T-cell (primary cell): ENCODE measurements around the gene GPR65. TPM values are rescaled to one million over a fixed set of nuclear protein-coding genes. Genes with fewer than 3 reads are reported as not detected.

ENCODE experiments used
- ATAC-seq, 4 experiments: fragments of 200-7000 bp in 3 of 4; fragments of 150-1000 bp in 1 of 4; cut with Tn5 transposase; replicated peaks in 1 of 4; 1 replicate in 3 of 4; 2 replicates in 1 of 4; pipeline ENCODE4 v1.10.0; 2021; ENCODE audit warnings: moderate library complexity in 3 of 4, mild to moderate bottlenecking in 2 of 4, moderate number of reproducible peaks in 1 of 4
- CTCF ChIA-PET, 2 donors: fragments of 300-600 bp; sonication (Branson Sonifier 250); formaldehyde crosslinking; loops; one replicate each; lab custom pipeline; 2022; ENCODE audit warnings: antibody characterized with exemption in 2 of 2; lab: Charles Lee
- POLR2A ChIA-PET, 2 donors: fragments of 300-600 bp; sonication (Branson Sonifier 250); formaldehyde crosslinking; loops; one replicate each; lab custom pipeline; 2022; ENCODE audit warnings: antibody characterized with exemption in 2 of 2; lab: Charles Lee
- DNase-seq, 35 experiments: peaks; one replicate each; pipeline versions ENCODE4 v3.0.0 to v3.0.0-alpha.2; 2013 to 2023
- H3K27ac ChIP-seq: one replicate; pipeline ENCODE4 v1.5.1; 2013; ENCODE audit warnings: low read length
- H3K27me3 ChIP-seq, 2 experiments: replicated peaks in 1 of 2; 1 replicate in 1 of 2; 2 replicates in 1 of 2; pipeline versions ENCODE4 v1.6.1 to v1.7.0; 2013; ENCODE audit warnings: low read length in 1 of 2, mixed read lengths in 1 of 2; ENCODE audit not compliant: control insufficient read depth in 2 of 2, insufficient read depth in 2 of 2; ENCODE audit errors: extremely low read depth in 1 of 2
- H3K36me3 ChIP-seq, 2 donors: 1 replicate in 1 of 2; 2 replicates in 1 of 2; pipeline versions ENCODE4 v1.6.1 to v1.7.0; 2013; ENCODE audit warnings: low read length in 1 of 2; ENCODE audit not compliant: control insufficient read depth in 2 of 2, insufficient read depth in 1 of 2; ENCODE audit errors: extremely low read depth in 1 of 2
- H3K4me1 ChIP-seq, 2 experiments: 1 replicate in 1 of 2; 2 replicates in 1 of 2; pipeline versions ENCODE4 v1.6.1 to v1.7.0; 2013; ENCODE audit warnings: low read length in 2 of 2, mixed read lengths in 1 of 2; ENCODE audit not compliant: insufficient read depth in 2 of 2, control insufficient read depth in 1 of 2; ENCODE audit errors: extremely low read depth in 1 of 2
- H3K4me3 ChIP-seq, 2 donors: 1 replicate in 1 of 2; 2 replicates in 1 of 2; pipeline versions ENCODE4 v1.5.1 to v1.7.0; 2013; ENCODE audit warnings: mild to moderate bottlenecking in 2 of 2, low read length in 1 of 2, moderate library complexity in 1 of 2; ENCODE audit not compliant: control insufficient read depth in 1 of 2; ENCODE audit errors: extremely low read depth in 1 of 2
- H3K9me3 ChIP-seq: 2 replicates; pipeline ENCODE4 v1.7.0; 2013
- H3K27ac Mint-ChIP-seq, 2 donors: one replicate each; pipeline ENCODE4 v1.8.0; 2020 to 2021; ENCODE audit warnings: mild to moderate bottlenecking in 2 of 2, mixed read lengths in 2 of 2
- H3K27me3 Mint-ChIP-seq, 2 donors: one replicate each; pipeline ENCODE4 v1.8.0; 2021 to 2022; ENCODE audit warnings: mixed read lengths in 2 of 2
- H3K36me3 Mint-ChIP-seq: one replicate; pipeline ENCODE4 v1.8.0; 2021; ENCODE audit warnings: mixed read lengths
- H3K4me1 Mint-ChIP-seq, 3 donors: one replicate each; pipeline ENCODE4 v1.8.0; 2020 to 2022; ENCODE audit warnings: mixed read lengths in 3 of 3, mild to moderate bottlenecking in 1 of 3
- H3K4me3 Mint-ChIP-seq, 3 donors: one replicate each; pipeline ENCODE4 v1.8.0; 2020 to 2022; ENCODE audit warnings: mild to moderate bottlenecking in 3 of 3, mixed read lengths in 3 of 3, moderate library complexity in 3 of 3
- H3K9me3 Mint-ChIP-seq, 3 donors: one replicate each; pipeline ENCODE4 v1.8.0; 2020 to 2022; ENCODE audit warnings: mixed read lengths in 3 of 3
- WGBS: methylation state at CpG from one replicate; pipeline ENCODE4 v1.1.5; 2013; ENCODE audit warnings: missing lambda C conversion rate; ENCODE audit not compliant: insufficient coverage; 5-methylcytosine and 5-hydroxymethylcytosine counted together
- total RNA-seq, 35 experiments: library from RNA in 6 of 35; stranded (reverse) in 6 of 35; fragments of 120-200 nt in 1 of 35; gene quantifications; one replicate each; pipeline versions ENCODE4 v1.2.1 to v1.2.4 and lab custom pipeline; 2013 to 2026

GPR65 gene
- total RNA-seq, 5 donors from 2014 or later (not counting 1 experiment from before 2014, with no cell fraction given) = 8.3 to 13.4 (median 10.9) TPM

- H3K36me3 ChIP-seq = peaks cover 0 to 19% of the 10 kb centered on the region in 2 donors
- H3K27ac ChIP-seq = peak overlapping the region; percentile 96
- no peaks in the 10 kb centered on the region for H3K9me3 ChIP-seq
- Mint-ChIP-seq H3K9me3 (no peaks in the 10 kb centered on the region), H3K27me3 (no peaks in the 10 kb centered on the region), H3K36me3 (peaks cover 22% of the 10 kb centered on the region), H3K4me1 (peaks cover 69 to 72% (median 71%) of the 10 kb centered on the region in 3 donors), H3K27ac (peak overlapping the region; percentile 96 to 97), H3K4me3 (peak overlapping the region; percentile 80 to 87 (median 83))
- 0% methylated on average over 1 of the region's 13 CpGs for WGBS
- H3K4me1 ChIP-seq = peaks cover 28 to 69% of the 10 kb centered on the region in 2 experiments
- no peaks in the 10 kb centered on the region for H3K27me3 ChIP-seq
- POLR2A ChIA-PET = interaction anchor here (0.5 to 4.1 kb wide), 6 partner anchors 9 to 498 kb away, joined by 3 to 59 read pairs (median 6); partner anchors contain the start of gene GALC (in 1 of the 2)
- peak; percentile 90 to 96 (median 96) for ATAC-seq
- peak overlapping the region; percentile 74 to 84 for H3K4me3 ChIP-seq
- CTCF ChIA-PET = interaction anchor here (0.6 to 2.9 kb wide), 9 partner anchors 11 to 162 kb away, joined by 3 to 15 read pairs (median 4); partner anchors contain the start of gene GALC (in 1 of the 2)
- DNase-seq = peak in 34 of 35 experiments; percentile 31 to 90 (median 70)
Measured at GRCh38 chr14:88005978-88006851, 1.3 kb downstream of the GPR65 start.

GRCh38 chr14:88007608-88008007, 2.7 kb downstream of the GPR65 start:
- peak overlapping the region in 1 of 2 donors; percentile 23 for H3K4me3 ChIP-seq
- peaks cover 75 to 78% (median 76%) of the 10 kb centered on the region in 3 donors for H3K4me1 Mint-ChIP-seq
- no peak for ATAC-seq
- no CpG with 5 or more reads among the region's 1 CpG for WGBS
- H3K36me3 Mint-ChIP-seq = peaks cover 31% of the 10 kb centered on the region
- H3K4me1 ChIP-seq = peaks cover 23 to 75% of the 10 kb centered on the region in 2 experiments
- no peak for DNase-seq
- no peaks in the 10 kb centered on the region for H3K27me3 ChIP-seq
- H3K9me3 Mint-ChIP-seq = no peaks in the 10 kb centered on the region
- H3K27me3 Mint-ChIP-seq = no peaks in the 10 kb centered on the region
- no peaks in the 10 kb centered on the region for H3K9me3 ChIP-seq
- peak overlapping the region; percentile 79 to 88 for H3K27ac Mint-ChIP-seq
- H3K4me3 Mint-ChIP-seq = peak overlapping the region; percentile 52 to 83 (median 67)
- ChIA-PET CTCF (interaction anchor here in 1 of 2 donors (1.8 to 2.9 kb wide), 3 partner anchors 13 to 62 kb away, joined by 10 to 13 read pairs (median 13); partner anchors contain the start of gene GALC), POLR2A (interaction anchor here in 1 of 2 donors (0.6 to 4.1 kb wide), 2 partner anchors 12 to 40 kb away, joined by 3 to 59 read pairs; no protein-coding TSS in a partner anchor)
- peaks cover 0 to 27% of the 10 kb centered on the region in 2 donors for H3K36me3 ChIP-seq
- H3K27ac ChIP-seq = peak overlapping the region; percentile 96

- ATAC-seq = no peak
- H3K36me3 ChIP-seq = peaks cover 0 to 29% of the 10 kb centered on the region in 2 donors
- CTCF ChIA-PET = interaction anchor here in 1 of 2 donors (1.2 kb wide), 1 partner anchor 15 kb away, joined by 3 read pairs; no protein-coding TSS in a partner anchor
Measured at GRCh38 chr14:88008039-88008742, 3.3 kb downstream of the GPR65 start.

GRCh38 chr14:88009486-88009885, 4.6 kb downstream of the GPR65 start:
- no peaks in the 10 kb centered on the region for H3K9me3 ChIP-seq
- ATAC-seq = no peak
- H3K9me3 Mint-ChIP-seq = no peaks in the 10 kb centered on the region
- H3K27ac ChIP-seq = peak overlapping the region; percentile 96
- no peaks in the 10 kb centered on the region for H3K27me3 Mint-ChIP-seq
- H3K27me3 ChIP-seq = no peaks in the 10 kb centered on the region
- H3K4me3 Mint-ChIP-seq = peak overlapping the region in 2 of 3 donors; percentile 67 to 83
- H3K27ac Mint-ChIP-seq = peak overlapping the region; percentile 91 to 93
- H3K36me3 Mint-ChIP-seq = peaks cover 37% of the 10 kb centered on the region
- WGBS = no CpG with 5 or more reads among the region's 1 CpG
- DNase-seq = no peak
- ChIA-PET CTCF (interaction anchor here in 1 of 2 donors (1.2 kb wide), 1 partner anchor 16 kb away, joined by 3 read pairs; no protein-coding TSS in a partner anchor), POLR2A (interaction anchor here (1.2 to 1.7 kb wide), 2 partner anchors 15 to 16 kb away, joined by 4 read pairs; partner anchors contain the start of gene GALC (in 1 of the 2))
- H3K4me1 ChIP-seq = peaks cover 29 to 65% of the 10 kb centered on the region in 2 experiments
- H3K4me1 Mint-ChIP-seq = peaks cover 77 to 83% (median 77%) of the 10 kb centered on the region in 3 donors
- H3K36me3 ChIP-seq = peaks cover 0 to 29% of the 10 kb centered on the region in 2 donors
- no peak overlapping the region for H3K4me3 ChIP-seq

More at GRCh38 chr14:88008039-88008742, 3.3 kb downstream of the GPR65 start:
- Mint-ChIP-seq H3K36me3 (peaks cover 31% of the 10 kb centered on the region), H3K4me3 (peak overlapping the region; percentile 67 to 83 (median 73)), H3K27ac (peak overlapping the region; percentile 91 to 93), H3K9me3 (no peaks in the 10 kb centered on the region), H3K4me1 (peaks cover 73 to 78% (median 75%) of the 10 kb centered on the region in 3 donors), H3K27me3 (no peaks in the 10 kb centered on the region)
- Histone ChIP-seq H3K27ac (peak overlapping the region; percentile 96), H3K4me3 (peak overlapping the region in 1 of 2 donors; percentile 23), H3K4me1 (peaks cover 22 to 73% of the 10 kb centered on the region in 2 experiments), H3K27me3 (no peaks in the 10 kb centered on the region), H3K9me3 (no peaks in the 10 kb centered on the region)
- DNase-seq = no peak
- no CpG with 5 or more reads among the region's 2 CpGs for WGBS
- POLR2A ChIA-PET = interaction anchor here (0.6 to 1.2 kb wide), 2 partner anchors 14 to 549 kb away, joined by 3 to 4 read pairs; no protein-coding TSS in a partner anchor

GRCh38 chr14:88010331-88010730, 5.4 kb downstream of the GPR65 start:
- Mint-ChIP-seq H3K36me3 (peaks cover 38% of the 10 kb centered on the region), H3K27ac (peak overlapping the region; percentile 11 to 81), H3K9me3 (no peaks in the 10 kb centered on the region), H3K27me3 (no peaks in the 10 kb centered on the region), H3K4me3 (peak overlapping the region in 2 of 3 donors; percentile 10 to 50), H3K4me1 (peaks cover 72 to 82% (median 75%) of the 10 kb centered on the region in 3 donors)
- H3K27ac ChIP-seq = no peak overlapping the region
- ChIA-PET CTCF (no interaction called here), POLR2A (interaction anchor here in 1 of 2 donors (1.7 kb wide), 1 partner anchor 17 kb away, joined by 4 read pairs; the partner anchor contains the start of gene GALC)
- no peak overlapping the region for H3K4me3 ChIP-seq
- peaks cover 29 to 58% of the 10 kb centered on the region in 2 experiments for H3K4me1 ChIP-seq
- no peaks in the 10 kb centered on the region for H3K27me3 ChIP-seq
- ATAC-seq (no peak), DNase-seq (no peak)
- WGBS = no CpG with 5 or more reads among the region's 2 CpGs
- H3K9me3 ChIP-seq = no peaks in the 10 kb centered on the region
- H3K36me3 ChIP-seq = peaks cover 0 to 31% of the 10 kb centered on the region in 2 donors
